UCSD-AML1 (cell line): Measurements from ENCODE around the gene CBX7.

Source experiments
- DNase-seq: peaks from one replicate; lab custom pipeline; 2025; ENCODE audit not compliant: unreplicated experiment; lab: John Stamatoyannopoulos, UW

Gene CBX7

GRCh38 chr22:39148026-39148726, 4.3 kb downstream of the CBX7 start:
- no peak for DNase-seq

DNA sequence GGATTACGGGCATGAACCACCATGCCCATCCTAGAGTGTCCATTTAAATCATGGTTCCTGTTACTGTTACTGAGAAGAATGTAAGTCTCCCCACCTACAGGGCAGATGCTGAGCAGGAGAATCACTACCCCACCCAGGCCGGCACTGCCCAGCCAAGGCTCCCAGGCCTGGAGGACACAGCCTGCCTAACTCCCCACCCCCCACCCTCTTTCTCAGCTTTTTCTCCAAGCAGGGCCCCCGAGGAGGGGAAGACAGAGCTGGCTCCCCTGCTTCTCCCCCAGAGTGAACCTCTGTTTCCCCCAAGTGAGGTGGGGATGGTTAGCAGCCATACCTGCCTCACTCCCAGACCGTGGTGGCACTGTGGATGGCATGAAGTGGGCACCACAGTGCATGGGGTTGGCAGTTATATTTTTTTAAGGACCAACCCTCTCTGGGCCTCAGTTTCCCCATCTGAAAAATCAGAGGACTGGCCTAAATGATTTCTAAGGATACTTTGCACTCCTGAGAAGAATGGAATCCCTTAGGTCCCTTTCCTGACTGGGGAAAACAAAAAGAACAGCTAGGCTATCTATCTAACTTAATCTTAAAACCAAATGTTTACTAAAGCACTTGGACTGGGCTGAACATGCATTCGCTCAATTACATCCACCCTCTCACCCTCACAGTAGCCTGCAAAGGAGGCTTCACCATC, 5.0 kb downstream of the CBX7 start:
- DNase-seq: no peak

DNA sequence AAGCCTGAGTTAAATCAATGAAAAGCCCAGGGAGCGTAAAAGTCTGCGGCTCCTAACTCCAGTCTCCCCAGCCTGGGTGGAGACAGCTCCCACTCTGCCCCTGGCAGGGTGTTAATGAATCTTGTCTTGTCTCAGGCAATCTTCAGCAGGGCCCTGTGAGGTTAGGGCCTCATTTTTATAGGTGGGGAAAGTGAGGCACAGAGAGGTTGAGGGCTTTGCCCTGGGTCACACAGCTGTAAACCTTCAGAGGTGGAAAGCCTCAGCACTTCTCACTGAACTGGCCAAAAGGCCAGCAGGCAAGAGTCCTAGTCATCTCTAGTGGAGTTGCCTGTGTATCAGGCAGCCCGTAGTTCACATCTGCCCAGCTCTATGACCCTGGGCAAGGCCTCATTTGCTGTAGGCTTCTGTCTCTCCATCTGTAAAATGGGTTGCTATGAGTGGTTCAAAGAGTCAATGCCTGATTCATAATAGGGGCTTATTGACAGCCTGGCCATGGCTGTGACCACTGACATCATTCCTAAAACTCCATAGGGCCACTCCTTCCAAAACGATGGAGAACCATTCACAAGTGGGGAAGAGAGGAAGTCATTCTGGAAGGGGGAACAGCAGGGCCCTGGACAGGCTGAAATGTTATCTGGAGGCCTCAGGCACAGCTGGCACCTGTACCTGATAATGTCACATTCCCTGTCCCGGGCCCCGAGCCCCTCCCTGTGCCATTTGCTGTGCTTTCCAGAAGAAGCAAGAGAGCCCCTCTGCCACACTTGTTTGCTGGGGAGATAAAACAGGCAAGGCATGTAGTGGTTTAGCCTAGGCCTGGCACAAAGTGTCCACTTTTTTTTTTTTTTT, 6.0 kb downstream of the CBX7 start:
- DNase-seq: no peak

DNA sequence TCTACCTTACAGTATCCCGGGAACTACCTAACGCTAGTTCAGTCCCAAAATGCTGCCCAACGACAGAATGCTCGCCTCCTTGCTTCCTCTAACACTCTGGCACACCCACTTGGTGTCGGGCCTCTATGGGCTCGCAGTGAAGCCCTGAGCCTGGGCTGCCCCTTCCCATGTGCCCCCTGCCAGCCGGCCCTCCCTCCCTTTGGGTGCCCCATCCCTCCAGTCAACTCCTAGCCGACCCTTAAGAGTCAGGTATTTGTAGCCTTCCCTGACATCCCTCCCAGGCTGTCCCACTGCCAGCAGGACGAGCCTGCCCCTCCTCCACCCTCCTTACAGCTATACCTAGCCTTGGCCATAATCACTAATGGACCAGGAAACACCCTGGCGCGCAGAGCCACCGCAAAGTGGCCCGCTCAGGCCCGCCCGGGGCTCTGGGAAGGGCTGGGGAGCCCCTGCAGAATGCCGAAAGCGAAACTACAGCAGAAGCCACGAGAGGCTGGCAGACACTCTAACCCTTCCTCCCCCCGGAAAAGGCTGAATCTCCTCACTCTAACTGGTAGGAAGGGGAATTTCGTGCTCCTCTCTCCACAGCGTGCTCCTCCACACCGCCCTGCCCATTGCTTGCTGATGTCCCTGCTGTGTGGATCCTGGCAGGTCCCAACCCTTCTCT, 8.2 kb downstream of the CBX7 start:
- DNase-seq: peak; percentile 40

DNA sequence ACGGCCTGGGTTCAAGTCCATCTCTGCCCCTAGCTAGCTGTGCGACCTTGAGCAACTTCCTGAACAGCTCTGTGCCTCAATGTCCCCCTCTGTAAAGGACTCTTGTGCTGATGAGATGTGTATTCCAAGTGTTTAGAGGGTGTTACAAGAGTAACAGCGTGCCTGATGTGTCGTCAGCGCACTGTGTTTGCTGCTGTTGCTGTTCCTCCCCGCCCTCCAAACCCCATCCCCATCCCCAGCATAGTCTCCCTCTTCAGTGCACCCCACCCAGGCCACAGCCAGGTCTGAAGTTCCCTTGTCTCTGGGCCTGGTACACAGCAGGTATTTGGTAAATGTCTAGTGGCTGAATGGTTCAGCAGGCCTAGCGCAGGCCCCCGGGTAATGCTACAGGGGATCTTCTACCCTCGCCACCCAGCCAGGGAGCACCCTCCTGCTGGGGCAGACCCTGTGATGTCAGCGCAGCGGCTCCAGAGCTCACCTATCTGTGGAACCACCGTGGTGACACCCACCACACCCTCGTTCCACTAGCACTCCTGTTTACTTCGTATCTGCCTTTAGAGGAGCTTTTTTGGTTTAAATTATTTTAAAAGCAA, 10.3 kb downstream of the CBX7 start:
- DNase-seq: no peak

GRCh38 chr22:39139933-39140332, 12.5 kb downstream of the CBX7 start:
- DNase-seq: no peak

- no peak for DNase-seq
Observed at GRCh38 chr22:39138357-39138997, 14.0 kb downstream of the CBX7 start.

GRCh38 chr22:39136317-39136716, 16.2 kb downstream of the CBX7 start:
- DNase-seq: no peak

DNA sequence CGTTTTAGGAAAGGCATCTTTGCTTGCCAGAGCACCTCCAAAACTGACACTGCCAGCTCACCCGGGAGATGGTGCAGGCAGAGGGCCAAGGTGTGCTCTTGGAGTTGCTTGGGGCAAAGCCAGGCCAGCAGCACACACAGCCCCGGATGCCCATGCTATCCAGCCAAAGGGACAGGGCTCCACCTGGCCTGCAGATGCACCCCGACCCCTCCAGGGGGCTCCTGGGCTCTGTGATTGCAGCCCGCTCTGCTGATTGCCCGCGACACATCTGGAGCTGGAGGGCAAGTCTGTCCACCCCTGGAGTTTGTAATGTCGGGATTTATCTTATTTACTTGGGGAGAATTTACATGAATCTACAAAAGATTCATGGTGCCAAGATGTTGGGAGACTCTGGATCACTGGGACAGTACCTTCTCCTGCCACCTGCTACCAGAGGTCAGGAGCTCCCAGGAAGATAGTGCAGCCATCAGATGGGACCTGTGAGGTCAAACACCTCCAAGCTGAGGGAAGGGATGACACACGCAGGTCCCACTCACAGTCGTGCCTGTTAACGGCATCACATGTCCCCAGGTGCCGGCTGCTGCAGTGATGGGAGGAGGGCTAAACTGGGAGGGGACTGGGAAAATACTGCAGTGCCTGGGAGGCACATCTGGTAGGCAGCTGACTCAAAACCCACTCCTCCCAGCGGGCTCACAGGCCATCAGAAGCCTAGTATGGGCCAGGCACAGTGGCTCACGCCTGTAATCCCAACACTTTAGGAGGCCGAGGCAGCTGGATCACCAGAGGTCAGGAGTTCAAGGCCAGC, 17.2 kb downstream of the CBX7 start:
- peak; percentile 47 for DNase-seq

DNA sequence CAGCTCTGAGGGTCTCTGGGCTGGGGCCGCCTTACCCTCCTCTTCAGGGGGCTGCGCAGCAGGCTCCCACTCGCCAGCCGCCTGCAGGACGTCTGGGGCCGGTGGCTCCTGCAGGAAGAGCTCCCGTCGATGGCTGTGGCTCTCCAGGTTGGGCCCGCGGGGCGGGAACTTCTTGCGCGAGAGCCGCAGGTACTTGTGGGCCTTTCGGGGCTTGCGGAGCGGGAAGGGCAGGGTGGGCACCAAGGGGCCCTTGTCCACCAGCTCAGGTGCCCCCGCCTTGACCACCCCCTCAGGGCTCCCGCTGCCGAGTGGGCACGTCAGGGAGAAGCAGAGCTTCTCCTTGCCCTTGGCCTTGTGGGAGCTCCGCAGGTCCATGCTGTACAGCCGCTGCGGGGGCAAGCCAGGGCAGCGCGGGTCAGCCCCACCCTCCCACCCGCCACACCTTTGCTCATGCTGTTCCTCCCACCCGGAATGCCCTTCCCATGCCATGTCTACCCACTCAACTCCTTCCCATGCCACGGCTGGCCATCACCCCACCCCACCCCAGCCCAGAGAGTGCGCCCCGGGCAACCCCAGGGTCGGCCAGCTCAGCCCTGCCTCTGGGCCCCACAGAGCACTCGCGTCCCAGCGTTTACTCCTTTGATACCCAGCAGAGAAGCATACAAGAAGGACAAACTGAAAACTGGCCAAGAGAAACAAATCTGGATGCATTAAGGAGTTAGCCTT, 18.0 kb downstream of the CBX7 start:
- DNase-seq: no peak

- DNase-seq: no peak
Observed at GRCh38 chr22:39133871-39134270, 18.6 kb downstream of the CBX7 start.

DNA sequence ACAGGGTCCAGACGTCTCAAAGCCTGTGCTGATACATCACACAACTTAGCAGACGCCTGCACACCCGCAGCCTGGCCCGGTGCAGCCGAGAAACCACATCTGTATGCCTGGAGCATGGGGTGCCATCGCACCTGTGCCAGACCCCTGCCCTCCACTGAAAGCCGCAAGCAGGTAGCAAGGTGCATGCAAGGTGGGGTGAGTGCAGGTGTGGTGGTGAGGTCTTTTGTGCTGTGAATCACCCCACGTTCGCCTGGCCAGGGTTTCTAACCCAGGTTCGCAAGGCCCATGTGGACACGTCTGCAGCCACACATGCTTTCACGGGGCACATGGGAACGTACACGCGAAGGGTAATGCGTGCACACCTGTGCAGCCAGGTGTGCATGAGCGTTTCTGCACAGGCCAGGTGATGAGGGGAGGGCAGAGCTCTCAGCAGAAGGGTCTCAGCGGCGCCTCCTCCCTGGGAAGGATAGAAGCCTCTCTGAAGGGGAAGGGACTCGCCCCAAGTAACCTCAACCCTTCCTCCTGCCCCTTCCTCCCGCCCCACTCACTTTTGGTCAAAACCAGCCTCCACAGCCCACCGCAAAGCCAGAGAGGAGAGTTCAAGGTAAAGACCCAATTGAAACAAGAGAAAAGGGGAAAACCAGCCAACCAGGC, 19.5 kb downstream of the CBX7 start:
- DNase-seq: no peak

DNA sequence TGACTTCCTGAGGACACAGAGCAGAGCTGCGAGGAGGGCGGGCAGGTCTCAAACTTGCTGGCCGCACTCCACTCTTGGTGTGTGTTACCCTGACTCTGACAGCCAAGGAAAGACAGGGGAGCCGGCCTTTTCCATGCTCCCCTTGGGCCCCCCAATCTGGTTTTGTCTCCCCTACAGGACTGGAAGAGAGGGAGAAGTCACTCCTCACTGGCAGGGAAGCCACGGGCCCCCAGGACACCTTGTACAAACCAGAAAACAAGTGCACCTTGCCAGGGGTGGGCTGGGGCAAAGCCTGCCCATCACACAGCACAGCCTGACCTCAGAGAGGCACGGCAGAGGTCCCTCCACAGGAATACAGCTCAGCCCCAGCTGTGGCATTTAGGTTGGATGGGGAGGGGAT, 20.2 kb downstream of the CBX7 start:
- no peak for DNase-seq

DNA sequence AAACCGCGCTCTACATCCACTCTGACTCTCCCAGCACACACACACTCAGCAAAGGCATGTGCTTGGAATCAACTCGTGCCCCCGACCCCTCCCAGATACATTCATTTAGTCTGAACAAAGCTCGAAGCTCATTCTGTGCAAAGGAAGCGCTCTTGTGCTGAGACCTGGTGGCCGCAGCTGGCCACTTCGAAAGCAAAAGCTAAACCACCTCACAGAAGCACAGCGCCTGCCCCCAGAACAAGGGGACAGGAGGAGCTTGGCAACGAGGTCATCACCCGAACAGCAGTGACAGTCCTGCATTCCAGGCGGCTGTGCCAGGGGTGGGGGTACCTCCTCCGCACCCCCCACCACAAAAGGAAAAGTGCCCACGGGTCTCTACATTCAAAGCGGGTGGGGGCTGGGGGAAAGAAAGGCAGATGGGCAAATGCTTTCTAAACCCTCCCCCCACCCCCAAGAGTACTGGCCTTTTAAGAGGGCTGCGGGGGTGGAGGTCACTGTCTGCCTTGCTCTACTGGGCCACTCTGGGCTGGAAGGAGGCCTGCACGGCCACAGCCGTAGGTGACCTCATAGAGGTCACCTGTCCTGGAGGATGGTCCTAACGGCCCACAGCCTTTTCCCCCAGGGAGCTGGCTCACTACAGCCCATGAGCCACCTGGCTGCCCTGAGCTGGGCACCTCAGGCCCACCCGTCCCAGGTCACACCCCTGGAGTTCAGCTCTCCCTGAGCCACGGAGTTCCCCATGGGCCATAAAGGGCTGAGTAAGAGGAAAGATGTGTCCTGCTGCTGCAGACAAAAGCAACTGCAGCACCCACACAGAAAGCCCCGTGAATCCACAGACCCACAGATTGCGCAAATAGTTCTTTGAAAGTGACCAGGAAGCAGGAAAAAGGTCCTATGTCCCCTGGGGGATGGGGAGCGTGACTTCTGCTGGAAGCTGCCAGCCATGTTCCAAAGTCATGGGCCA, 21.3 kb downstream of the CBX7 start:
- DNase-seq: no peak

DNA sequence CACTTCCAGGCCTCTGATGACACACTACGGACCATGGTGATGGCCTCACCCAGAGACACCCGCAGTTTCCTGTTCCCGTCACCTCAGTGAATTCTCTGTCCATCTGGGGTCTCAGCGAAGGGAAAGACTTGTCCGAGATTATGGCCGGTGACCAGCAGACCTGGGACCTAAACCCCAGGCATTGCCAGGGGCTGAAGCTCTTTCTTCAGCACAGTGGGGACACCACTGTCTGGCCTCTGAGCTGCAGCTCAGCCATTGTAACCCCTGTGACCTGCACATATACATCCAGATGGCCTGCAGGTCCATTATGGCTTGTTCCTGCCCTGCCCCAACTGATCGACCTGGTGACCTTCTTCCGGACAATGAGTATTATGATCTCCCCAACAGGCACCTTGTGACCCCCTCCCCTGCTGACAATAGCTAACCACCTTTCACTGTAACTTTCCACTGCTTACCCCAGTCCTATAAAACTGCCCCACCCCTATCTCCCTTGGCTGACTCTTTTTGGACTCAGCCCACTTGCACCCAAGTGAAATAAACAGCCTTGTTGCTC, 22.3 kb downstream of the CBX7 start:
- DNase-seq: no peak

- DNase-seq: no peak
Observed at GRCh38 chr22:39129746-39130145, 22.7 kb downstream of the CBX7 start.

GRCh38 chr22:39129081-39129480, 23.4 kb downstream of the CBX7 start:
- DNase-seq: no peak
